Measurements from ENCODE around the gene GNAL.
A peak's percentile ranks its signal among the peaks of the same experiment; 100 is the strongest.
"Not testable (repeated sequence)": the region's sequence is repeated elsewhere in the genome, so short reads cannot be mapped to it uniquely, and the experiment has no call there.

GNAL gene

GRCh38 chr18:11688972-11689668 is at the start of gene GNAL:
GNAL (plus strand) TSS chr18:11689264; CDS start chr18:11689564, 300 bp downstream.
- peak; percentile 41 for DNase-seq (ENCODE audit: low read depth, low spot score)

- DNase-seq (ENCODE audit: low read depth, low spot score) = not testable (repeated sequence)
Observed at GRCh38 chr18:11647310-11647709, 41.8 kb upstream of the GNAL start.

GRCh38 chr18:11647804-11648203 is 41.3 kb upstream of the GNAL start:
- DNase-seq (ENCODE audit: low read depth, low spot score) = not testable (repeated sequence)

- DNase-seq (ENCODE audit: low read depth, low spot score) = no peak
Observed at GRCh38 chr18:11649839-11650238, 39.2 kb upstream of the GNAL start.

DNA sequence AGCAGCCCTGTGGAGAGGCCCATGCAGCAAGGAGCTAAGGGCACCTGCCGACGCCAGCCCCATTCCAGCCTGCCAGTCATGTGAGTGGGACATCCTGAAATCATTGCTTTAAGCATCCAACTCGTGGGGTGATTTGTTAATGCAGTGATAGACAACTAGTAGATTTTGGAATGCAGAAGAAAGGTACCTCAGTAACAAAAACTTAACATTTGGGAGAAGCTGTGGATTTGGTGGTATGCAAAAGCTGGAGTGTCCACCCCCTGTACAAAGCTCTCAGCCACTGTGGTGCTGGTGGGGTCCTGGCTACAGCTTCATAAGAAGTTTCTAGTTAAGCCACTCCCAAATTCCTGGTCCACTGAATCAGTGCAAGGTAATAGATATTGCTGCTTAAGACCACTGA is 37.2 kb upstream of the GNAL start:
- no peak for DNase-seq (ENCODE audit: low read depth, low spot score)

DNA sequence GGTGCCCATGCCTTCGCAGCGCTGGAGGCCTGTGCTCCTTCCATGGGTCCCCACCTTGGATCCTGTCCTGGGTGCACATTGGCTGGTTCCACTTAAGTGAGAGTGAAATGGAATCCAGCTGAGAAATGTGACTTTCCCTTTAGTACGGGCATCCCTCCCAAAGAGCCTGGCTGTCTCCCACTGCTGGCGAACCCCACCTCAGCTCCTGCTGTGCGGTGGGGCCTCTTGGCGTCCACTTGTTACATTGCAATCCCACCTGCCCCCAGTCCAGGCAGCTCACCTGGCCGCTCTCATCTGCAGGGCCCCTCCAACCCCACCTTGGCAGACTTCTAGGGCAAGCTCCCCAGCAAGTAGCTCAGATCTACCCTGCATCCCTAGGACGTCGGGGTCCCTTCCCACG is 35.5 kb upstream of the GNAL start:
- no peak for DNase-seq (ENCODE audit: low read depth, low spot score)

DNA sequence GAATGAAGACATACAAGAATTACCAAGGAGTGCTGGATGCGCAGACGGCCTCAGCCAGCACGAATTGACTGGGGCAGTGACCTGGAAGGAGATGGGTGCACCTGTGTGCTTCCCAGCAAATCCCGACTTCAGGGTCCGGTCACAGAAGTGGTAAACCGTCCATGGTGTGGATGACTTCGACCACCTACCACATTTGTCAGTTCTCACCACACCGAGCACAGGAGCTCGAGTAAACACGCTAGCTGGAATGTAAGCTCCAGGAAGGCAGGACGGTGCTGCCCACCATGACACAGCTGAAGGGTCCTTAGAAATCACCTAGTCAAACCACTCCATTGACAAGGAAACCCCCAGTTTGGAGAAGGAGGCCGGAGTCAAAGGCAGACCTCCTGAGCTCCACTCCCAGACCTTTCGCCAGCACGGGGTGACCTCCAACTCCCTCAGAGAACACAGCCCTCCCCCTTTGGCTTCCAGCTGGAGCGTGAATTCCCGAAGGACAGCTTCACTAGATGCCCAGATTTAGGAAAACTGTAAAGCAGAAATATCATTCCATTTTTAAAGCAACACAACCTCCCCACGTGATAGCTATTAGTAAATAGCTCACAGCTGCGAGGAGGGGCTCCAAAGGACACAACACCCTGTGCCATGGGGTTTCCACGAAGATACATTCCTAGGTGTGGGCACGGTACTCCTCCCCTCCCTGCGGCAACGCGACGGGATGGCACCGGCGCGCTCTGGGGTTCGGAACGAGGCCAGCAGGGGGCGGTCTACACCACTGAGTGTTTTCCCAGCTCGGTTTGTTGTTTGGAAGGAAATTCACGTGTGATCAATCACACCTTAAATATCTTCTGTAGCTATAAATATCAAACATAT is 34.1 kb upstream of the GNAL start:
- DNase-seq (ENCODE audit: low read depth, low spot score) = no peak

DNA sequence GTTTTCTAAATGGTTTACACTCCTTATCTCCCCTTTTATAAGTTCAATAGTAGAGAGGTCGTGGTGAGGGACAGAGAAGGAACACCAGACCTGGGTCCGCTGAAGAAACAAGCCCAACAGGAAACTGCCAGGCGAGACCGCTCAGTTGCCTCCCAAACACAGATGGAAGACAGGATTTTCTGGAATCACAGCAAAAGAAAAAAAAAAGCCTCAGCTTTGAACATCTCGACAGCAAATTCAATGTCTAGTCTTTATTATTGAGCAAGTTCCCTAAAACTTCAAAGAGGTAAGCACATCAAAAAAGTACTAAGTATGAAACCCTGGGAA is 33.5 kb upstream of the GNAL start:
- DNase-seq (ENCODE audit: low read depth, low spot score) = no peak

DNA sequence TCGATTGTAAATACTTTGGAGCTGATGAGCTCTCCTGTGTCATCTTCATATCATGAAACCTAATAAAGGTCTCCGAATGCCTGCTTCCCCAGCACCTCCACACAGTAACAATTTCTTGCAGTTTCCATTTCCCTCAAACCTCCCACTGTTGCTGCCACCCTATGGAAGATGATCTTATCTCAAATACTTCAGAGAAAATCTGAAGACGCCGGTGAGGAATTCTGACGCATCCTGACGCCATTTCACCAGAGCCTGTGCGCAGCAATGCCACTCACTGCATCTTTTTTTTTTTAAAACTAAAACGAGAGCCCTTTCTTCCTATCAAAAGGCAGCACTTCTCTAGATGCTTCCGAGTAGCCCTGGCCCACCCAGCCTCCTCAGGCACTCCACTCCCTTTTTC is 31.9 kb upstream of the GNAL start:
- DNase-seq (ENCODE audit: low read depth, low spot score) = no peak

DNA sequence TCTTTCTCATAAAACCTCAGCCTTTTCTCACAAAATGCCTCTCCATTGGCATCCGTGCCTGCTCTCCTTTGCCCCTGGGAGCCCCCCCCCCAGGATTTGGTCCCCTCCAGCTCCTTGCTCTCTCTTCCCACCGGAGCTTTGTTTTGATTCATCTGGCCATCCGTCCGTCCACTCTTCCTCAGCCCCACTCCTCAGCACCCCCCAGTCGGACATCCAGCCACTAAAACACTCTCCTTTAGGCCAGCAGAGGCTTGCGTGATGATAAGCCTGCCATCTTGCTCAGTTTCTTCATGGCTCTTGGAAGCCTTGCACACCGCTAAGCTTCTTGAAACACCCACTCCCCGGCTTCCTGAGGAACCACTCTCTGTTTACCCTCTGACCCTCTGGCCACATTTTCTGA is 31.5 kb upstream of the GNAL start:
- DNase-seq (ENCODE audit: low read depth, low spot score) = no peak

DNA sequence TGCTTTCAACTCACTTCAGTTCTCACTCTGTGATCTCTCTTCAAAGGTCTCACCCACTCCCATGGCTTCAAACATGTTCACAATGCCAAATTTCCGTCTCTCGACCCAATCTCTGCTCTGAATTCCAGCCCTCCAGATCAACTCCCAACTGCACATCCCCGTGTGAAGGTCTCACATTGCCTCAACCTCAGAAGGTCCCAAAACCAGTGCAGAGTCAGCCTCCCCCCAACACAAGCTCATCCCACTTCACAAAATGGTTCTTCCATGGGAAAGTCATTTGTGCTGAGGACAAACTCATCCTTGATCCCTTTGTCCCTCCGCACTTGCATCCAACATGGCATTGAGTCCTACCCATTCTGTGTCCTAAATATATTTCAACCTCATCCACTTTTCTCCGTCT is 31.0 kb upstream of the GNAL start:
- DNase-seq (ENCODE audit: low read depth, low spot score) = no peak

GRCh38 chr18:11658989-11659388 is 30.1 kb upstream of the GNAL start:
- no peak for DNase-seq (ENCODE audit: low read depth, low spot score)

DNA sequence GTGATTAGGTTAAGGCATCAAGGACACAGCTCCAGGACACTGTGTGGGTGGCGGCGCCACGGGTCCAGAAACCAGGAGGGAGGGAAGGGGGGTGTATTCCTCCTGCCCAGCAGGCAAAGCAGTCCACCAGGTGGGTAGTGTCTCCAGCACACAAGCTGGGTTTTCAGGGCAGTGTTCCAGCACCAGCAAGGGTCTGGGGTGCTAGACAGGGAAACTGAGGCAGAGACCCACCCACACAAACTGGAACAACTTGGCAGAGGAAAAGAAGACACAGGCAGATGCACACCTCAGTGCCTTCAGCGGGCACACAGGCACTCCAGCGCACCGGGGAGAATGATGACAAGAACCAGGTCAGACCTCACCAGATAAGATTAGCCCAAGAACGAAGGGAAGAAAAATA is 28.4 kb upstream of the GNAL start:
- no peak for DNase-seq (ENCODE audit: low read depth, low spot score)

DNA sequence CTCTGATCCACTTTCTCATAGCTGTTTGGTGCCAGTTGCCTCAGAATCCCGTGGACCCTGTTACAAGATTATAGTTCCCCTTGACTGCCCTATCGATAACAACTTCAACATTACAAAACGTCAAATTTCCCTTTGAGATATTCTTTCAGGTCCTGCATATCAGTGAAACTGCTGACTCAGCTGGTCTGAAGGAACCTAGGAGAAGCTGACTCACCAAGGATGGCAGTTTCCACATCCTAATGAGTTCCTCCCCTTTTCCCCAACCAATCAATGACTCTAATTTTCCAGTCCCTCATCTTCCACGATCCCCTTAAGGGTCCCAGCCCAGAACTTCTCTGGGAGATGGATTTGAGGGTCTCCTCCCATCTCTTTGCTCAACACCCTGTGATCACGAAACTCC is 27.6 kb upstream of the GNAL start:
- no peak for DNase-seq (ENCODE audit: low read depth, low spot score)

- DNase-seq (ENCODE audit: low read depth, low spot score) = no peak
Observed at GRCh38 chr18:11663439-11664029, 25.5 kb upstream of the GNAL start.

- no peak for DNase-seq (ENCODE audit: low read depth, low spot score)
Observed at GRCh38 chr18:11664286-11664685, 24.8 kb upstream of the GNAL start.

DNA sequence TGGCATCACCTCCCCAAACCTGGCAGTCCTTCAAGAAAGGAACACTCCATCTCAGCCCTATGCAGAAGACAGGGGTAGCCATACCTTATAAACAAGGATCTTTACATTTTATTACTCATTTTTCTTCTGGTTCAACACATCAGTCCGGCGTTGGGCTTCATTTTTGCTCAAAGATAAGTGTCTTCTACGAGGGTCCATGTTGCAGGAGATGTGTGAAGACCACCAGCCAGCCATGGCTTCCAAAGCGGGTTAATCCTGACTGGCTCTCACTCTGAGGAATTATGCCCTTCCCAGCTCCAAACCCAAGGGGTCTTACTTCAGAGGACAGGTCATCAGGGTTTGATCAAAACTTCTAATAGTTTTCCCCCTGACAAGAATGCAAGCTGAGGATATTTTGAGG is 23.9 kb upstream of the GNAL start:
- DNase-seq (ENCODE audit: low read depth, low spot score) = no peak

DNA sequence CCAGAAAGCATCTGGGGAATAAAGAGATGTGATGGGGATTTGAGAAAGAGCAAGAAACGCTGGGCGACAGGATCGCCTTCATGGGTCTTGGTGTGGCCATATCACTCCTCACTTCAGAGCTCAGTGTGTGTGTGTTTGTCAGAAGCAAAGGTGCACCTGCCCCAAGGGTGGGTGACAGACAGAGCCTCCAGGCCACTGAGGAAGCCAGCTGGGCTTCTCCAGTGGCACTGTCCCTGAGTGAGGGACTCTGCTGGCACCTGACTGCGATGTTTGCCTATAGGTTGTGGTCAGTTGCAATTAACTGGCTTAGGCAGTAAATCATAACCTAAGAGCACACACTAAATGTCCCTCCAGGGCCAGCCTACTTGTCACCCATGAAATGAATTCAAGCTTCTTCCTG is 23.5 kb upstream of the GNAL start:
- DNase-seq (ENCODE audit: low read depth, low spot score) = no peak

DNA sequence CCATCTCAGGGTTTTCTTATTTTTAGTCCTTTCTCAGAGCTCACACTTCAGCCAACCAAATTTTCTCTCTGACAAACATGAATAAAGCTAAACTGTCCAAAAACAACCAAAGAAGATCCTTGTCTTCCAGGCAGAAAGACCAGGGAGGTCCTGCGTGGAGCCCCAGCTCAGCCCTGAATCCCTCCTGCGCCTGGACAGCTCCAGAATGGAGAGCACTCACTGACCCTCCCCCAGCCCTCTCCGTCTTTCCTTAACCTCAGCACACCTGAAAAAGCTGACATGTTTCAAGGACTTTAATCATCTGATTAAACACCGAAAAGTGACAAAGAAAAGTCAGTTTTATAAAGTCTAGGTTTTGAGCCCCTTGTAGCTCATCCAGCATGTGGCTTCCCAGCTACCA is 22.9 kb upstream of the GNAL start:
- no peak for DNase-seq (ENCODE audit: low read depth, low spot score)

DNA sequence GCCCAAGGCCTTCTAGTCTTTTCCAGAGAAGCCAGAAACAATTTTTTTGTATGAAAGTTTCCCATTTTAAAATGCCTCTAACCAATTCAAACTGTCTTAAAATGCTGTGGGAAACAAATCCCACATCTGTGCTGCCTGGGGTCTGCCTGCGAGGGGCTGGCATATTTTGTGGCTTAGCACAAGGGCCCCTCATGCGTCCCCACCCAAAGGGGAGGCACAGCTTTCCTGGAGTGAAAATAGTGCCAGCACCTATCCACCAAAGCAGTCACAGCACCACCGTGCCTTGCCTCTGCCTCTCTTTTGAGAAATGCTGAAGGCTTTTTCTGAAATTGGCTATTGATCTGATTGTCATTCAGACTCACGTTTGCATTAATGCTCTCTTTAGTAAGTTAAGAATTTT is 22.2 kb upstream of the GNAL start:
- no peak for DNase-seq (ENCODE audit: low read depth, low spot score)

DNA sequence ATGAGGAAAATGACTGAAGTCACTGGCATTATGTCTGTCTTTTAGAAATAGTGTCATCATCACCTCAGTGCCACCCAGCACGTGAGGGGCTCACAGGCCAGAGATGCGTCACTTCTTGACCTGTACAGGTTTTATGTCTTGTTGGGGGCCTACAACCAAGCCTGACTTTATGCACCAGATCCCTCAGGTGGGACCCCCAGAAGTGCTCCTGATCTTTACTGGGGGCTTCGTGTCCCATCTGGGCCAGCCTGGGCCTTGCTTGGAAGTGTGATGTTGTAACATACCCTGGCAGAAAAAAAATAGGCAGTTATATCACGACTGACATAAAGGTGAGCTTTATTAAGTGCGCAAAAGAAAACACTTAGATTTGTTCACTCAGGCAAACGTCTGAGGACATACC is 21.5 kb upstream of the GNAL start:
- no peak for DNase-seq (ENCODE audit: low read depth, low spot score)

GRCh38 chr18:11668441-11669169 is 20.5 kb upstream of the GNAL start:
- DNase-seq (ENCODE audit: low read depth, low spot score) = no peak

All from brain pericyte (primary cell).